ENCODE measurements around the gene HSPA12A.

GRCh38 chr10:116748471-116748870 lies 6.1 kb upstream of the HSPA12A start:
- no peak for TF ChIP-seq CTCF (IDR thresholded peaks at IDR 0.05; ENCODE audit: low read depth, low read length, poor library complexity, severe bottlenecking)
- no peak for TF ChIP-seq EZH2phosphoT487 (IDR thresholded peaks at IDR 0.05; ENCODE audit: borderline replicate concordance, low read length)

All from DOHH2 (cell line).